ENCODE measurements around the gene NLGN1.

Gene NLGN1

GRCh38 chr3:174125267-174125824, 727.8 kb downstream of the NLGN1 start:
- Mint-ChIP-seq H3K4me1 (peaks cover 25% of the 10 kb centered on the region), H3K27ac (peak overlapping the region; percentile 6 to 13 (median 12)), H3K36me3 (ENCODE audit: low read depth) (no peaks in the 10 kb centered on the region), H3K4me3 (no peak overlapping the region), H3K9me3 (no peaks in the 10 kb centered on the region), H3K27me3 (ENCODE audit: low read depth) (no peaks in the 10 kb centered on the region)
- TF ChIP-seq, protein P1, sequence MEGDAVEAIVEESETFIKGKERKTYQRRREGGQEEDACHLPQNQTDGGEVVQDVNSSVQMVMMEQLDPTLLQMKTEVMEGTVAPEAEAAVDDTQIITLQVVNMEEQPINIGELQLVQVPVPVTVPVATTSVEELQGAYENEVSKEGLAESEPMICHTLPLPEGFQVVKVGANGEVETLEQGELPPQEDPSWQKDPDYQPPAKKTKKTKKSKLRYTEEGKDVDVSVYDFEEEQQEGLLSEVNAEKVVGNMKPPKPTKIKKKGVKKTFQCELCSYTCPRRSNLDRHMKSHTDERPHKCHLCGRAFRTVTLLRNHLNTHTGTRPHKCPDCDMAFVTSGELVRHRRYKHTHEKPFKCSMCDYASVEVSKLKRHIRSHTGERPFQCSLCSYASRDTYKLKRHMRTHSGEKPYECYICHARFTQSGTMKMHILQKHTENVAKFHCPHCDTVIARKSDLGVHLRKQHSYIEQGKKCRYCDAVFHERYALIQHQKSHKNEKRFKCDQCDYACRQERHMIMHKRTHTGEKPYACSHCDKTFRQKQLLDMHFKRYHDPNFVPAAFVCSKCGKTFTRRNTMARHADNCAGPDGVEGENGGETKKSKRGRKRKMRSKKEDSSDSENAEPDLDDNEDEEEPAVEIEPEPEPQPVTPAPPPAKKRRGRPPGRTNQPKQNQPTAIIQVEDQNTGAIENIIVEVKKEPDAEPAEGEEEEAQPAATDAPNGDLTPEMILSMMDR (IDR thresholded peaks at IDR 0.05; ENCODE audit: unreplicated experiment in 3 of 3), result peak; percentile 53 to 70 (median 63)

DNA sequence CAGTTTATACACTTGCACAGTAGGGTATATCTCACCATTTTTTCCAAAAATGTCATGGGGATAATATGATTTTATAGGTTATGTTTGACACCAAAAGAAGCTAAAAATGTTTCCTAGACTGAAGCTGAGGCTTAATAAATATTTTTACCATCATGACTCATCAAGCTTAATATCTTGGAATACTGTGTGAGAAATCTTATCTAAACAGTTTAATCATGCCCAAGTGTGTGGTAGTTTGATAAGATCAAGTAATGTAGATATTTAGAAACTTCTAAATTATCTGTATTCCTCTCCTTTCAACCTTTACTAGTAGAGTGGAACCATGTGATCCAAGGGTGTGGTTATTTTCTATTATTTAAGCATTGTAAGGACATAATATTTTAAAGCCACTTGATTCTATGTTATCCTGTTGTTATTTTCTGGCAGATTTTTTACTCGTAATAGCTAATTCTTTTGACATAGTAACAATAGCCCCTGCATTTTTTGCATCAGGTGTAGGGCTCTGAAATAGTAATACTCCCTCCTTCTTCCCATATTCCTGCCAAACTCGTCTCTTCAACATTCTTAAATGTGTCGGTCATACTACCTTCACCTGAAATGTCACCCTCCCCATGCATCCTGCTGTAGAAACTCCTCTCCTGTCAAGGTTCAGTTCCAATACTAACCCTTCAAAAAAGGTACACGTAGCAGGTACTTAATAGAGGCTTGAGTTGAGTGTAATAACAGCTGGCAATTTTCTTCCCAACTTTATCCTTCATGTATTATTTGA, 729.6 kb downstream of the NLGN1 start:
- Mint-ChIP-seq H3K4me1 (peaks cover 15% of the 10 kb centered on the region), H3K9me3 (no peaks in the 10 kb centered on the region), H3K36me3 (ENCODE audit: low read depth) (no peaks in the 10 kb centered on the region), H3K4me3 (no peak overlapping the region), H3K27ac (no peak overlapping the region), H3K27me3 (ENCODE audit: low read depth) (no peaks in the 10 kb centered on the region)
- TF ChIP-seq, protein P1 (IDR thresholded peaks at IDR 0.05; ENCODE audit: unreplicated experiment in 3 of 3), result no peak

DNA sequence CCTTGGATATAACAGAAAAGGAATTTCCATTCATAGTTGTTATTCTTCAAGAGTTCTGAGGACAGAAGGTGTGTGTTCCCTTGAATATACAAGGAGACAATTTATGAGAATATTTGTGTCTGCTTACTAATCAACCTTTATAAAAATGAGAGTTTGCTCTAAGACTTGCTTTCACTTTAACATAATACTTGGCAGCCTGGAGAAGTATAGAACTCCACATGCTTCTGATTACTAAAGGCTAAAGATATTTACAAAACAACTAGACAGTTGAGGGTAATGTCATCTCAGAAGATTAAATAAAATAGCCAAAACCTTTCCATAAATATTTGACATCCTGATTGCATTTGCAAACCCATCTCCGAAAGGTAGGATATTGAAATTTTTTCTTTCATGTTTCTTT, 734.5 kb downstream of the NLGN1 start:
- peak overlapping the region; percentile 33 to 52 (median 44) for H3K27ac Mint-ChIP-seq
- TF ChIP-seq, protein P1 (IDR thresholded peaks at IDR 0.05; ENCODE audit: unreplicated experiment in 3 of 3), result no peak
- H3K4me3 Mint-ChIP-seq, result no peak overlapping the region
- peaks cover 9% of the 10 kb centered on the region for H3K4me1 Mint-ChIP-seq
- H3K27me3 Mint-ChIP-seq (ENCODE audit: low read depth), result no peaks in the 10 kb centered on the region
- H3K9me3 Mint-ChIP-seq, result no peaks in the 10 kb centered on the region
- no peaks in the 10 kb centered on the region for H3K36me3 Mint-ChIP-seq (ENCODE audit: low read depth)

GRCh38 chr3:174132421-174133042, 735.0 kb downstream of the NLGN1 start:
- no peak overlapping the region for H3K4me3 Mint-ChIP-seq
- peaks cover 9% of the 10 kb centered on the region for H3K4me1 Mint-ChIP-seq
- peak overlapping the region in 2 of 3 experiments; percentile 33 to 38 for H3K27ac Mint-ChIP-seq
- TF ChIP-seq, protein P1 (IDR thresholded peaks at IDR 0.05; ENCODE audit: unreplicated experiment in 3 of 3), result no peak
- H3K36me3 Mint-ChIP-seq (ENCODE audit: low read depth), result no peaks in the 10 kb centered on the region
- H3K27me3 Mint-ChIP-seq (ENCODE audit: low read depth), result no peaks in the 10 kb centered on the region
- no peaks in the 10 kb centered on the region for H3K9me3 Mint-ChIP-seq

- H3K4me1 Mint-ChIP-seq, result no peaks in the 10 kb centered on the region
Measured at GRCh38 chr3:174146008-174146407, 748.5 kb downstream of the NLGN1 start.

More at GRCh38 chr3:174146008-174146407, 748.5 kb downstream of the NLGN1 start:
- Mint-ChIP-seq H3K9me3 (peaks cover 4% of the 10 kb centered on the region), H3K36me3 (ENCODE audit: low read depth) (no peaks in the 10 kb centered on the region), H3K27me3 (ENCODE audit: low read depth) (no peaks in the 10 kb centered on the region), H3K4me3 (no peak overlapping the region), H3K27ac (no peak overlapping the region)
- TF ChIP-seq, protein P1 (IDR thresholded peaks at IDR 0.05; ENCODE audit: unreplicated experiment in 3 of 3), result no peak
